ENCODE measurements around the gene ARHGAP15.

DNA sequence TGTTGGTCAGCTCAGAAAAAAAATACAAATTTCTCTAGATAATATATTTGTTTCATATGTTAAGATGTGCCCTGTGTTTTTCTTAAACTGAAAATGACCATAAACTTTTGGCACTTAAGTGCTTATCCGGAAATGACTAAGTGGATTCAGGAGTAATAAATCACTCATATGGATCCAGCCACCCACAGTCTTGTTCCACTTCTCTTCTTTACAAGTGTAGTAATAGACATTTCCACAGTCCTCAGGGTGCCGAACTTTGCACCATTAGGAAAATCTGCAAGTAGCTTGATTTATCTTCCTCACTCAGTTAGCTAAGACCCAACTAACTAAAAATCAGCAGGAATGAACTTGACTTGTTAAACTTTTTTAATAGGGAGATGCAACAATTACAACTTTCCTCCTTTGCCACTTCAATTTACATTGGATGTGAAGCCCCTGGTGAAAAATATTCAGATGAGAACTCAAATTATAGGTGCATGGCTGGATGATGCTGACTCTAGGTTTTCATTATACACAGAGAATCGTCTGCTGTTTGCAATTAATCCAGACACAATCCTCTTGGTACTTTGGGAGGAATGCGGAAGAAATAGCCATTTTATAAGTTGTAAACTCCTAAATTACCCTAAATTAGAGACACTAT, 322.5 kb downstream of the ARHGAP15 start:
- TF ChIP-seq, protein P1, sequence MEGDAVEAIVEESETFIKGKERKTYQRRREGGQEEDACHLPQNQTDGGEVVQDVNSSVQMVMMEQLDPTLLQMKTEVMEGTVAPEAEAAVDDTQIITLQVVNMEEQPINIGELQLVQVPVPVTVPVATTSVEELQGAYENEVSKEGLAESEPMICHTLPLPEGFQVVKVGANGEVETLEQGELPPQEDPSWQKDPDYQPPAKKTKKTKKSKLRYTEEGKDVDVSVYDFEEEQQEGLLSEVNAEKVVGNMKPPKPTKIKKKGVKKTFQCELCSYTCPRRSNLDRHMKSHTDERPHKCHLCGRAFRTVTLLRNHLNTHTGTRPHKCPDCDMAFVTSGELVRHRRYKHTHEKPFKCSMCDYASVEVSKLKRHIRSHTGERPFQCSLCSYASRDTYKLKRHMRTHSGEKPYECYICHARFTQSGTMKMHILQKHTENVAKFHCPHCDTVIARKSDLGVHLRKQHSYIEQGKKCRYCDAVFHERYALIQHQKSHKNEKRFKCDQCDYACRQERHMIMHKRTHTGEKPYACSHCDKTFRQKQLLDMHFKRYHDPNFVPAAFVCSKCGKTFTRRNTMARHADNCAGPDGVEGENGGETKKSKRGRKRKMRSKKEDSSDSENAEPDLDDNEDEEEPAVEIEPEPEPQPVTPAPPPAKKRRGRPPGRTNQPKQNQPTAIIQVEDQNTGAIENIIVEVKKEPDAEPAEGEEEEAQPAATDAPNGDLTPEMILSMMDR (IDR thresholded peaks at IDR 0.05; ENCODE audit: insufficient read depth, low read length, poor library complexity, severe bottlenecking) = no peak
- TF ChIP-seq EZH2phosphoT487 (conservative IDR thresholded peaks at IDR 0.05; ENCODE audit: low read length) = no peak

Data from SU-DHL-6 (cell line).